ENCODE results near the gene PWWP2B. TPM values are rescaled to one million over a fixed set of nuclear protein-coding genes. Genes with fewer than 3 reads are reported as not detected.

PWWP2B gene
- polyA plus RNA-seq, 1 experiment, result 2.7 TPM

DNA sequence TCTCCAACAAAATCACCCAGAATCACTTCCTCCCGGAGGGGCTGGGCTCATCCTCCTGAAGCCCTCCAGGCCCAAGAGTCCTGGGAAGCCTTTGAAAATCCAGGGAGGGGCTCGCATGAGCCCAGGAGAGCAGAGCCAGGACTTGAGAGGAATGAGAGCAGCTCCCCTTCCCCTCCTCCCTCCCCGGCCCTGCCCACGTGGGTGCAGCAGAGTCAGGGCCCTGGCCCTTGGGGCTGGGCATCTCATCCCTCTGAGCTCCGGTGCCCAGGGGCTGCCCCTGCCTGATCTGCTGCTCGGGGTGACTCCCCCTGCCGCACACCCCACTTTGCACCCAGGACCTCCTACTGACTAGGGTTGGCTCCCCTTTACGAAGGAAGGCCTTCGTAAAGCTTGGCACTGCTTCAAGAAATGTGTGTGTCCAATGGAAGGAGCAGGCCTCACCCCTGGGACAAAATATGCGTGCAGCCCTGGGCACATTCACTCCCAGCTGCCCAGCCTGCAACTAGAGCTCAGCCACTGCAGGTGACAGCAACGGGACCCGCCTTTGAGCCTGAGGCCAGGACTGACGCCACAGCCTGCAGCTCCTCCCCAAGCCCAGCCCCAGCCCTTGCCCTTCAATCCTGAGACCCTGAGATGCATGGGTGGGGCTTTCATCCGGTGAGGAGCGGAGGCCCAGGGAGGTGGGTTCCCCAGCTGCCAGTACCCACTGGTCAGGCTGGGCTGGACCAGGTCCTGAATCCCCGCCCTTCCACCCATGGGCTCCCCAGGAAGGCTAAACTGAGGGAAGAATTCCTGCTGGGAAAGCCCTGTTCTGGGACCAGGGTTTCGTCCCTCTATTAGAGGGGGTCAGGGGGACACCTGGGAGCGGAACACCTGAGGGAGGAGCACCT lies 21.8 kb downstream of the PWWP2B start:
- no peaks in the 10 kb centered on the region for H3K36me3 ChIP-seq (ENCODE audit: control insufficient read depth, insufficient read depth, low read length)
- POLR2A ChIA-PET, result no interaction called here
- H3K4me3 ChIP-seq (ENCODE audit: low read depth, low read length), result no peak overlapping the region
- CTCF ChIA-PET, result interaction anchor here (1.1 kb wide), 1 partner anchor 9 kb away, joined by 4 read pairs; no protein-coding TSS in a partner anchor
- no peak for TF ChIP-seq CTCF (IDR thresholded peaks at IDR 0.05; ENCODE audit: insufficient read depth, low read depth, low read length)
- no peaks in the 10 kb centered on the region for H3K27me3 ChIP-seq (ENCODE audit: control insufficient read depth, insufficient read depth, low read length)
- DNase-seq (ENCODE audit: low read depth), result no peak

DNA sequence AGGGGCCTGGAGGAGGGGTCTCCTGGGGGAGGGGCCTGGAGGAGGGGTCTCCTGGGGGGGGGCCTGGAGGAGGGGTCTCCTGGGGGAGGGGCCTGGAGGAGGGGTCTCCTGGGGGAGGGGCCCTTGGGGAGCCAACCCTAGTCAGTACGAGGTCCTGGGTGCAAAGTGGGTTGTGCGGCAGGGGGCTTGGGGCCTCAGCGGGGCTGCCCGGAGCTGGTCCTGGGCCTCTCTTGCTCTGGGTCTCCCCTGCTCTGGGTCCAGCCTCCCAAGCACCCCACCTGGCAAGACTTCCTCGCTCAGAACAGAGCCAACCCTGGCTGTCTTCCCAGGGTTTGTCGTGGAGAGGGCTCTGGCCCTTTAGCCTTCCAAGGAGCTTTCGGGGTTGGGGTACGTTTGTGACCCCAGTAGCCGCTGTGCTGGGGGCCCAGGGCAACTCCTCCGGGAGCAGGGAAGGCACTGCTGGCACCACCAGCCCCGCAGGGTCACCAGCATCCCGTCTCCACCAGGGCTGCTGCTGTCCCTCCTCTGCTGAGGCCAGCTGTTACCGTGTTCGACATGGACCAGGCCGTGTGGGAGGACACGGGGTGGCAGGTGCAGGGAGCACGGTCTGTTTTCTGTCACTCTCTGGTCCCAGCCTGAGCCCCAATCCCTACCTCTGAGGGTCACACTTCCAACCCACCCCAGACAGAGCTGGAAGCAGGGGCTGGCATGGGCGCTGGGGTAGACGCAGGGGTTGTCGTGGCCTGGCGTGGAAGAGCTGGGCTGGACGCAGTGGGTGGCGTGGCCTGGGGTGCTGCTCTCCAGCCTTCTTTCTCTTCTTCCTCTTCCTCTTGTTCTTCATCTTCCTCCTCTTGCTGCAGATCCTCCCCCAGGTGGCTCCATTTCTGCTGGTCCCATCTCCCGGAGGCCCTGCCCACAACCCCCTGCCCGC lies 22.8 kb downstream of the PWWP2B start:
- Histone ChIP-seq H3K36me3 (ENCODE audit: control insufficient read depth, insufficient read depth, low read length) (no peaks in the 10 kb centered on the region), H3K27me3 (ENCODE audit: control insufficient read depth, insufficient read depth, low read length) (no peaks in the 10 kb centered on the region), H3K4me3 (ENCODE audit: low read depth, low read length) (no peak overlapping the region)
- DNase-seq (ENCODE audit: low read depth), result no peak
- CTCF ChIA-PET, result interaction anchor here (1.1 kb wide), 1 partner anchor 10 kb away, joined by 4 read pairs; no protein-coding TSS in a partner anchor
- TF ChIP-seq CTCF (IDR thresholded peaks at IDR 0.05; ENCODE audit: insufficient read depth, low read depth, low read length), result no peak
- POLR2A ChIA-PET, result no interaction called here

GRCh38 chr10:132420469-132420980 lies 23.5 kb downstream of the PWWP2B start:
- TF ChIP-seq CTCF (IDR thresholded peaks at IDR 0.05; ENCODE audit: insufficient read depth, low read depth, low read length), result no peak
- Histone ChIP-seq H3K27me3 (ENCODE audit: control insufficient read depth, insufficient read depth, low read length) (no peaks in the 10 kb centered on the region), H3K4me3 (ENCODE audit: low read depth, low read length) (no peak overlapping the region), H3K36me3 (ENCODE audit: control insufficient read depth, insufficient read depth, low read length) (no peaks in the 10 kb centered on the region)
- no peak for DNase-seq (ENCODE audit: low read depth)
- POLR2A ChIA-PET, result no interaction called here
- CTCF ChIA-PET, result interaction anchor here (1.2 to 1.7 kb wide), 2 partner anchors 14 to 26 kb away, joined by 3 to 6 read pairs; no protein-coding TSS in a partner anchor

DNA sequence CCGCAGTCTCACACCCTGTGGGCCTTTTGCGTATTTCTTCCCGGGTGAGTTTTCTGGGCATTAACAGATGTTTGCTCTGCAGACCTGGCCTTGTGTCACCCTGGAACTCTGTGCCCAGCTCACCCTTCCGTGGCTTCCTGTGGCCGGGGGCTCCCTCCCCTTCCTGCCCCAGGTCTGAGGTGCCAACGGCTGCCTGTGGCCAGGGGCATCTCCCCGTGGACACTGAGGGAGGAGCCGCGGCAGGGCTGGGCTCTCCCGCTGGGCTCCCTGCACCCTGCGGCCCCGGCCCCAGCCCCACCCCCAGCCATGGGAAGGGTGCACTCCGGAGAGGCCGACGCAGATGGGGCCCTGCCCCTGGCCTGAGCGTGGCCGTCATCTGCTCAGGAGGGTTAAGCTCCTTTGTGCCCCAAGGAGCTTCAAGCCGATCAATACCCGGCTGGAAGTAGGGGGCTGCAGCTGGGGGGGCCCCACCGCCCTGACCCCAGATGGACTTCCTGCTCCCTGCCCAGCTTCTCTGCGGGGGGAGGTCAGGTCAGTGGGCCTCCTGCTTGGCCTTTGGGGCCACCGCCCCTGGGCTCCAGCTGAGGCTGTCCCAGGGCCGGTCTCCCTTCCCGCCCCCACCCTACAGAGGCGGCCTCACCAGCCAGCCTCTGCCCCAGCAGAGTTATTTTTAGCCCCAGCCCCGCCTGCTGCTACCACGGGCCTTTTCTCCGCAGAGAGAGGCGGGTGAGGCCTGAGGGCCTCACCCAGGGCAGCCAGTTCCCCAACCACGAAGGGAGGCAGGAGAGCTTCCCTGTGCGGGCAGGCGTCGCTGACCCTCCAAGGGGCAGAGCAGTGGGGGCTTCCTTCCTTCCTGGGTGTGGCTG lies 24.2 kb downstream of the PWWP2B start:
- no peak for DNase-seq (ENCODE audit: low read depth)
- Histone ChIP-seq H3K4me3 (ENCODE audit: low read depth, low read length) (no peak overlapping the region), H3K27me3 (ENCODE audit: control insufficient read depth, insufficient read depth, low read length) (no peaks in the 10 kb centered on the region), H3K36me3 (ENCODE audit: control insufficient read depth, insufficient read depth, low read length) (no peaks in the 10 kb centered on the region)
- TF ChIP-seq CTCF (IDR thresholded peaks at IDR 0.05; ENCODE audit: insufficient read depth, low read depth, low read length), result no peak
- POLR2A ChIA-PET, result interaction anchor here (0.5 to 0.6 kb wide), 2 partner anchors 34 to 108 kb away, joined by 3 to 6 read pairs; no protein-coding TSS in a partner anchor
- CTCF ChIA-PET, result interaction anchor here (0.7 to 1.7 kb wide), 3 partner anchors 15 to 372 kb away, joined by 3 to 6 read pairs (median 3); no protein-coding TSS in a partner anchor
